GM12878 (cell line): Measurements from ENCODE around the gene CHN1. TPM values are rescaled to one million over a fixed set of nuclear protein-coding genes. Genes with fewer than 3 reads are reported as not detected.

Experiments
- ATAC-seq: fragments of 200-7000 bp; cut with Tn5 transposase; 3 replicates; pipeline ENCODE4 v1.9.1; 2020; ENCODE audit warnings: mild to moderate bottlenecking, moderate library complexity
- BruUV-seq: library from RNA; stranded (reverse); fragments of 400-500 nt; replicated peaks from 2 replicates; lab custom pipeline; 2021; lab: Mats Ljungman, UMichigan
- CTCF ChIA-PET: fragments of 300-600 bp; sonication (Branson Sonifier 250); formaldehyde crosslinking; extraction: SDS; loops from one replicate; lab custom pipeline; 2021; ENCODE audit warnings: inconsistent platforms; lab: Yijun Ruan, JAX
- POLR2A ChIA-PET: fragments of 350-600 bp; formaldehyde crosslinking; extraction: SDS; loops from one replicate; lab custom pipeline; 2021; ENCODE audit warnings: inconsistent platforms; lab: Charles Lee
- RAD21 ChIA-PET: fragments of 300-600 bp; sonication (Branson Sonifier 250); formaldehyde crosslinking; loops from one replicate; lab custom pipeline; 2023; ENCODE audit warnings: antibody characterized with exemption; ENCODE audit not compliant: unreplicated experiment; lab: Charles Lee
- SMC1A ChIA-PET: fragments of 300-600 bp; sonication (Branson Sonifier 250); formaldehyde crosslinking; loops from one replicate; lab custom pipeline; 2023; ENCODE audit not compliant: unreplicated experiment, uncharacterized antibody; lab: Charles Lee
- DNase-seq: peaks from one replicate; pipeline ENCODE4 v3.0.0-alpha.2; 2011; ENCODE audit warnings: low read depth, low spot score
- FAIRE-seq: peaks from 3 replicates; lab custom pipeline; 2011; peaks lifted over from hg19 to GRCh38; lab: Jason Lieb, UNC
- H2AFZ ChIP-seq: 2 replicates; pipeline ENCODE4 v1.6.0; 2011; ENCODE audit warnings: low read depth, low read length, control low read depth; ENCODE audit not compliant: control insufficient read depth
- H3K27ac ChIP-seq: 2 replicates; pipeline ENCODE4 v1.5.1; 2011; ENCODE audit warnings: control low read depth; ENCODE audit not compliant: control insufficient read depth, insufficient read depth
- H3K27me3 ChIP-seq, 2 experiments: replicated peaks in 1 of 2; 2 replicates each; pipeline versions ENCODE4 v1.6.0 to v1.6.1; 2011; ENCODE audit warnings: low read length in 1 of 2; ENCODE audit not compliant: control insufficient read depth in 2 of 2, insufficient read depth in 2 of 2
- H3K36me3 ChIP-seq, 2 experiments: 2 replicates each; pipeline ENCODE4 v1.5.1; 2011; ENCODE audit warnings: low read length in 1 of 2; ENCODE audit not compliant: control insufficient read depth in 2 of 2, insufficient read depth in 2 of 2
- H3K4me1 ChIP-seq: 2 replicates; pipeline ENCODE4 v1.6.1; 2011; ENCODE audit warnings: mild to moderate bottlenecking, low read length, moderate library complexity, mixed read lengths; ENCODE audit not compliant: control insufficient read depth, insufficient read depth
- H3K4me2 ChIP-seq: 2 replicates; pipeline ENCODE4 v1.6.0; 2011; ENCODE audit warnings: control low read depth; ENCODE audit not compliant: control insufficient read depth, insufficient read depth
- H3K4me3 ChIP-seq: fragments of 200-600 bp; sonication (generic); 2 replicates; pipeline ENCODE4 v1.5.1; 2016
- H3K79me2 ChIP-seq: 2 replicates; pipeline ENCODE4 v1.6.0; 2011; ENCODE audit warnings: low read length; ENCODE audit not compliant: control insufficient read depth, insufficient read depth
- H3K9ac ChIP-seq: 2 replicates; pipeline ENCODE4 v1.8.0; 2011; ENCODE audit warnings: low read length, control low read depth, mixed read lengths; ENCODE audit not compliant: control insufficient read depth, insufficient read depth
- H3K9me3 ChIP-seq: replicated peaks from 3 replicates; pipeline ENCODE4 v1.5.1; 2011; ENCODE audit warnings: mild to moderate bottlenecking, low read length; ENCODE audit not compliant: control insufficient read depth, insufficient read depth
- H4K20me1 ChIP-seq: 2 replicates; pipeline ENCODE4 v1.6.0; 2011; ENCODE audit not compliant: control insufficient read depth, insufficient read depth
- IKZF2 ChIP-seq, 2 experiments: fragments of 450-650 bp; IDR thresholded peaks; 2 replicates each; pipeline ENCODE4 v1.6.1; 2017; ENCODE audit warnings: mild to moderate bottlenecking in 2 of 2, moderate library complexity in 2 of 2
- PAX8 ChIP-seq: fragments of 450-650 bp; IDR thresholded peaks from 2 replicates; pipeline ENCODE4 v1.6.1; 2017; ENCODE audit warnings: mild to moderate bottlenecking, moderate library complexity
- POU2F2 ChIP-seq: IDR thresholded peaks from 3 replicates; pipeline ENCODE4 v1.6.1; 2011; ENCODE audit warnings: low read depth, mild to moderate bottlenecking, low read length, borderline replicate concordance
- SMAD5 ChIP-seq: IDR thresholded peaks from 2 replicates; pipeline ENCODE4 v1.6.1; 2016; ENCODE audit warnings: antibody characterized with exemption, low read depth
- WRNIP1 ChIP-seq: IDR thresholded peaks from 2 replicates; pipeline ENCODE4 v1.6.1; 2011; ENCODE audit warnings: low read depth, low read length, improper control_type of control experiment, borderline replicate concordance
- ZNF622 ChIP-seq: fragments of 450-650 bp; IDR thresholded peaks from 2 replicates; pipeline ENCODE4 v1.6.1; 2017; ENCODE audit warnings: mild to moderate bottlenecking, inconsistent platforms
- WGBS: methylation state at CpG from one replicate; pipeline ENCODE4 v1.1.6; 2016; ENCODE audit warnings: low lambda C conversion rate; ENCODE audit not compliant: insufficient replicate concordance, insufficient coverage; ENCODE audit errors: missing lambda C conversion rate; 5-methylcytosine and 5-hydroxymethylcytosine counted together
- in situ Hi-C: fragments of 300-500 bp; cut with MboI; formaldehyde crosslinking; loops from 9 replicates; pipeline ENCODE4 v1.14.3; 2018; ENCODE audit warnings: mixed read lengths
- intact Hi-C: fragments of 100-400 bp; cut with micrococcal nuclease; formaldehyde crosslinking; loops from one replicate; pipeline ENCODE4 v1.14.2; 2022; ENCODE audit not compliant: unreplicated experiment
- polyA plus RNA-seq, 11 experiments: library from polyadenylated mRNA; depleted of rRNA in 4 of 11; unstranded in 6 of 11; stranded (reverse) in 5 of 11; fragments of >200 nt; fragmentation: Nextera tagmentation in 4 of 11; fragmentation: Illumina TruSeq in 1 of 11; extraction: Ambion mirVana in 4 of 11; extraction: Trizol in 1 of 11; gene quantifications; 1 replicate in 1 of 11; 2 replicates in 10 of 11; pipeline versions ENCODE4 v1.2.1 to v1.2.3, GENCODE V29; 2011 to 2016; ENCODE audit warnings: inconsistent platforms in 2 of 11, missing spikeins in 2 of 11, low read depth in 1 of 11
- total RNA-seq, 4 experiments: library from RNA; depleted of rRNA in 3 of 4; stranded (reverse); fragments of >200 nt in 3 of 4; fragmentation: Illumina TruSeq in 1 of 4; extraction: Trizol in 1 of 4; gene quantifications; 2 replicates each; pipeline versions ENCODE4 v1.2.1 to v1.2.3, GENCODE V29; 2013 to 2021
- TF ChIP-seq, protein P1 (sequence below): fragments of 450-650 bp; IDR thresholded peaks from 2 replicates; pipeline ENCODE4 v1.6.1; 2018; ENCODE audit warnings: borderline replicate concordance, mild to moderate bottlenecking; ENCODE audit not compliant: partially characterized antibody
- TF ChIP-seq, protein P2 (sequence below), 3 experiments: IDR thresholded peaks in 2 of 3; conservative IDR thresholded peaks in 1 of 3; 2 replicates each; pipeline ENCODE4 v1.5.1; 2011; ENCODE audit warnings: low read depth in 3 of 3, low read length in 3 of 3, mild to moderate bottlenecking in 3 of 3, control low read depth in 2 of 3, moderate library complexity in 2 of 3, inconsistent platforms in 1 of 3, mixed read lengths in 1 of 3; ENCODE audit not compliant: control insufficient read depth in 2 of 3, insufficient read depth in 1 of 3; ENCODE audit errors: extremely low read depth in 1 of 3
- TF ChIP-seq, protein P3 (sequence below): fragments of 150-350 bp; IDR thresholded peaks from 2 replicates; pipeline ENCODE4 v1.6.1; 2014; ENCODE audit warnings: mild to moderate bottlenecking, low read depth, low read length

CHN1 gene
- total and polyA plus RNA-seq, 10 of the 15 experiments (the other 5 are each of a cell fraction or from before 2014, with no cell fraction given) = 0.18 to 0.92 (median 0.53) TPM; not detected in 1

DNA sequence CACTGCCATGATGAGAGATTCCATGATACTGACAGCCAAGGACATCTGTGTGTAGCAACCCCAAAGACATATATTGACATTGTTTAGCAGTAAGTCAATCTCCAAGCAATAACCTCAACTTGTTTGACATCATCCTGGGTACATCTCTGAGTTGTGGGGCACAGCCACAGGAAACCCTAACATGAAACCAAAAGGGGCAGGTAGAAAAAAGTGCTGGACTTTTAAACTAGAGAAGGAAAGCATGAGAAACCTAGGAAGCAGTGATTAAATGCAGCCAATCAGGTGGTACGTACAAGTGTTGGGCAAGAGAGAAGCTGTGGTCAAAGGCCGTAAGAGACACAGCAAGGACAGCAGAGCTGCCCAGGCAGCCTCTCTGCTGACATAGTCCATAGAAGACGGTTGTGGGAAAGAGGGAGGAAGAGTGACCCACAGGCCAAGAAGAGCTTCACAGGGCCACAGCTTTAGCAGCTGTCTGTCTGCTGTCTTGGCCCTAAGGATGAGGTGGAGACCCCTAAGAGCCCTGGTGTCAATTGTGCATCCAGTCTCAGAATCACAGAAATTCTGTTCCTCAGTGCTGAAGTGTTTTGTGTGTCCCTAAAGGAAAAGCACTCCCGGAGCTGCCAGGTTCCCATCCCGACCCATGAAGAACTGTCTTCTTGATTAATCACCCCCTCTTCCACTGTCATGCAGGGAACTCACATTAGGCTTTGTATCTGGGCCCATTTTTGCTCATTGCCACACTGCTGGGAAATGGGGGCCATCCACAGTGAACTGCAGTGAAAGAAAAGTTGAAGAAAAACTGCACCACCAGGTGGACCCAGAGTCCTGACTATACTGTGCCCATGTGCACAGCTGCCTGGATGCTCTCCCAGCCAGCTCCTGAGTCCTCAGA is 25.4 kb upstream of the CHN1 start (continued):
- TF ChIP-seq, protein P1, sequence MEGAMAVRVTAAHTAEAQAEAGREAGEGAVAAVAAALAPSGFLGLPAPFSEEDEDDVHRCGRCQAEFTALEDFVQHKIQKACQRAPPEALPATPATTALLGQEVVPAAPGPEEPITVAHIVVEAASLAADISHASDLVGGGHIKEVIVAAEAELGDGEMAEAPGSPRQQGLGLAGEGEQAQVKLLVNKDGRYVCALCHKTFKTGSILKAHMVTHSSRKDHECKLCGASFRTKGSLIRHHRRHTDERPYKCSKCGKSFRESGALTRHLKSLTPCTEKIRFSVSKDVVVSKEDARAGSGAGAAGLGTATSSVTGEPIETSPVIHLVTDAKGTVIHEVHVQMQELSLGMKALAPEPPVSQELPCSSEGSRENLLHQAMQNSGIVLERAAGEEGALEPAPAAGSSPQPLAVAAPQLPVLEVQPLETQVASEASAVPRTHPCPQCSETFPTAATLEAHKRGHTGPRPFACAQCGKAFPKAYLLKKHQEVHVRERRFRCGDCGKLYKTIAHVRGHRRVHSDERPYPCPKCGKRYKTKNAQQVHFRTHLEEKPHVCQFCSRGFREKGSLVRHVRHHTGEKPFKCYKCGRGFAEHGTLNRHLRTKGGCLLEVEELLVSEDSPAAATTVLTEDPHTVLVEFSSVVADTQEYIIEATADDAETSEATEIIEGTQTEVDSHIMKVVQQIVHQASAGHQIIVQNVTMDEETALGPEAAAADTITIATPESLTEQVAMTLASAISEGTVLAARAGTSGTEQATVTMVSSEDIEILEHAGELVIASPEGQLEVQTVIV = no peak
- TF ChIP-seq, protein P2, sequence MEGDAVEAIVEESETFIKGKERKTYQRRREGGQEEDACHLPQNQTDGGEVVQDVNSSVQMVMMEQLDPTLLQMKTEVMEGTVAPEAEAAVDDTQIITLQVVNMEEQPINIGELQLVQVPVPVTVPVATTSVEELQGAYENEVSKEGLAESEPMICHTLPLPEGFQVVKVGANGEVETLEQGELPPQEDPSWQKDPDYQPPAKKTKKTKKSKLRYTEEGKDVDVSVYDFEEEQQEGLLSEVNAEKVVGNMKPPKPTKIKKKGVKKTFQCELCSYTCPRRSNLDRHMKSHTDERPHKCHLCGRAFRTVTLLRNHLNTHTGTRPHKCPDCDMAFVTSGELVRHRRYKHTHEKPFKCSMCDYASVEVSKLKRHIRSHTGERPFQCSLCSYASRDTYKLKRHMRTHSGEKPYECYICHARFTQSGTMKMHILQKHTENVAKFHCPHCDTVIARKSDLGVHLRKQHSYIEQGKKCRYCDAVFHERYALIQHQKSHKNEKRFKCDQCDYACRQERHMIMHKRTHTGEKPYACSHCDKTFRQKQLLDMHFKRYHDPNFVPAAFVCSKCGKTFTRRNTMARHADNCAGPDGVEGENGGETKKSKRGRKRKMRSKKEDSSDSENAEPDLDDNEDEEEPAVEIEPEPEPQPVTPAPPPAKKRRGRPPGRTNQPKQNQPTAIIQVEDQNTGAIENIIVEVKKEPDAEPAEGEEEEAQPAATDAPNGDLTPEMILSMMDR (IDR thresholded peaks at IDR 0.05 in 2 of 3, conservative IDR thresholded peaks at IDR 0.05 in 1 of 3; ENCODE audit: control insufficient read depth in 2 of 3, extremely low read depth in 1 of 3, insufficient read depth in 1 of 3, low read depth in 3 of 3, low read length in 3 of 3) = peak; percentile 31 to 47 (median 41); a peak in 4 of 6 replicates
- TF ChIP-seq SMAD5 (no peak), WRNIP1 (no peak), IKZF2 (IDR thresholded peaks at IDR 0.05) (no peak)

DNA sequence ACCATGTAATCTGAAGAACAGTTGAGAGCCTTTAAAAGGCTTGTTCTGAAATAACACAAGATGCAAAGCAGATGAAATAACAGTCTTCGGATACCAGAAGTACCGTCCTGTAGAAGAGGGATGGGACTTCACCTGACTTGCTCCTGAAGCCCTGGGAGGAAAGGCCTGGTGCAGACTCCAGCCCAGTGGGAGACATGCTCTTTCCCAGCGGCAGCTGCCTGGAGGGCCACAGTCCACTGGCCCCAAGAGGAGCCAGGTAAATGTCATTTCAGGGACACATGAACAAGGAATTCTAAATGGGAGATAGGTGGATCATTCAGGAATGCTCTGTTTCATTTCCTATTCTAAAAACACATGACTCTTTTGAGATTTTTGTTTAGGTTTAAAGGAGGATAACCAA is 22.6 kb upstream of the CHN1 start:
- in situ Hi-C loops = no loop called here
- H2AFZ ChIP-seq = no peak overlapping the region
- ChIA-PET SMC1A (no interaction called here), POLR2A (no interaction called here), CTCF (no interaction called here), RAD21 (interaction anchor here (1.0 kb wide), 1 partner anchor 279 kb away, joined by 3 read pairs; no protein-coding TSS in a partner anchor)
- 64% methylated on average over 3 of the region's 3 CpGs for WGBS
- no peaks in the 10 kb centered on the region for H3K79me2 ChIP-seq
- no peaks in the 10 kb centered on the region for H3K4me1 ChIP-seq
- H3K9ac ChIP-seq = no peak overlapping the region
- TF ChIP-seq PAX8 = no peak
- TF ChIP-seq, protein P3, sequence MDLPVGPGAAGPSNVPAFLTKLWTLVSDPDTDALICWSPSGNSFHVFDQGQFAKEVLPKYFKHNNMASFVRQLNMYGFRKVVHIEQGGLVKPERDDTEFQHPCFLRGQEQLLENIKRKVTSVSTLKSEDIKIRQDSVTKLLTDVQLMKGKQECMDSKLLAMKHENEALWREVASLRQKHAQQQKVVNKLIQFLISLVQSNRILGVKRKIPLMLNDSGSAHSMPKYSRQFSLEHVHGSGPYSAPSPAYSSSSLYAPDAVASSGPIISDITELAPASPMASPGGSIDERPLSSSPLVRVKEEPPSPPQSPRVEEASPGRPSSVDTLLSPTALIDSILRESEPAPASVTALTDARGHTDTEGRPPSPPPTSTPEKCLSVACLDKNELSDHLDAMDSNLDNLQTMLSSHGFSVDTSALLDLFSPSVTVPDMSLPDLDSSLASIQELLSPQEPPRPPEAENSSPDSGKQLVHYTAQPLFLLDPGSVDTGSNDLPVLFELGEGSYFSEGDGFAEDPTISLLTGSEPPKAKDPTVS = no peak
- TF ChIP-seq POU2F2 = no peak
- TF ChIP-seq ZNF622 = no peak
- ATAC-seq (no peak), FAIRE-seq (no peak), DNase-seq (no peak)
- H3K4me2 ChIP-seq = no peak overlapping the region
- BruUV-seq = no TSS peak
- H3K36me3 ChIP-seq = no peaks in the 10 kb centered on the region
- no peaks in the 10 kb centered on the region for H4K20me1 ChIP-seq
- H3K4me3 ChIP-seq = no peak overlapping the region
- intact Hi-C loops = no loop called here
- no peak overlapping the region for H3K27ac ChIP-seq
- H3K9me3 ChIP-seq = no peaks in the 10 kb centered on the region
- no peaks in the 10 kb centered on the region for H3K27me3 ChIP-seq
